DOHH2 (cell line): Measurements from ENCODE around the gene SYNDIG1.

ENCODE experiments used
- CTCF ChIP-seq: fragments of 200-600 bp; sonication (generic); IDR thresholded peaks from one replicate; pipeline ENCODE4 v1.5.1; 2014; ENCODE audit warnings: antibody characterized with exemption, mild to moderate bottlenecking, low read depth, low read length; ENCODE audit not compliant: poor library complexity, severe bottlenecking
- EZH2phosphoT487 ChIP-seq: fragments of 200-600 bp; sonication (generic); IDR thresholded peaks from 2 replicates; pipeline ENCODE4 v1.6.1; 2017; ENCODE audit warnings: borderline replicate concordance, mild to moderate bottlenecking, antibody characterized with exemption, low read length, moderate library complexity, mixed read lengths

GRCh38 chr20:24503352-24503931, 34.0 kb downstream of the SYNDIG1 start:
- TF ChIP-seq CTCF (no peak), EZH2phosphoT487 (no peak)
